GM12878 (cell line): Measurements from ENCODE around the gene RNLS. TPM values are rescaled to one million over a fixed set of nuclear protein-coding genes. Genes with fewer than 3 reads are reported as not detected.

ENCODE experiments used
- ATAC-seq: fragments of 200-7000 bp; cut with Tn5 transposase; 3 replicates; pipeline ENCODE4 v1.9.1; 2020; ENCODE audit warnings: mild to moderate bottlenecking, moderate library complexity
- BruUV-seq: library from RNA; stranded (reverse); fragments of 400-500 nt; replicated peaks from 2 replicates; lab custom pipeline; 2021; lab: Mats Ljungman, UMichigan
- CTCF ChIA-PET: fragments of 300-600 bp; sonication (Branson Sonifier 250); formaldehyde crosslinking; extraction: SDS; loops from one replicate; lab custom pipeline; 2021; ENCODE audit warnings: inconsistent platforms; lab: Yijun Ruan, JAX
- POLR2A ChIA-PET: fragments of 350-600 bp; formaldehyde crosslinking; extraction: SDS; loops from one replicate; lab custom pipeline; 2021; ENCODE audit warnings: inconsistent platforms; lab: Charles Lee
- RAD21 ChIA-PET: fragments of 300-600 bp; sonication (Branson Sonifier 250); formaldehyde crosslinking; loops from one replicate; lab custom pipeline; 2023; ENCODE audit warnings: antibody characterized with exemption; ENCODE audit not compliant: unreplicated experiment; lab: Charles Lee
- SMC1A ChIA-PET: fragments of 300-600 bp; sonication (Branson Sonifier 250); formaldehyde crosslinking; loops from one replicate; lab custom pipeline; 2023; ENCODE audit not compliant: unreplicated experiment, uncharacterized antibody; lab: Charles Lee
- DNase-seq: peaks from one replicate; pipeline ENCODE4 v3.0.0-alpha.2; 2011; ENCODE audit warnings: low read depth, low spot score
- FAIRE-seq: peaks from 3 replicates; lab custom pipeline; 2011; peaks lifted over from hg19 to GRCh38; lab: Jason Lieb, UNC
- H2AFZ ChIP-seq: 2 replicates; pipeline ENCODE4 v1.6.0; 2011; ENCODE audit warnings: low read depth, low read length, control low read depth; ENCODE audit not compliant: control insufficient read depth
- H3K27ac ChIP-seq: 2 replicates; pipeline ENCODE4 v1.5.1; 2011; ENCODE audit warnings: control low read depth; ENCODE audit not compliant: control insufficient read depth, insufficient read depth
- H3K27me3 ChIP-seq, 2 experiments: replicated peaks in 1 of 2; 2 replicates each; pipeline versions ENCODE4 v1.6.0 to v1.6.1; 2011; ENCODE audit warnings: low read length in 1 of 2; ENCODE audit not compliant: control insufficient read depth in 2 of 2, insufficient read depth in 2 of 2
- H3K36me3 ChIP-seq, 2 experiments: 2 replicates each; pipeline ENCODE4 v1.5.1; 2011; ENCODE audit warnings: low read length in 1 of 2; ENCODE audit not compliant: control insufficient read depth in 2 of 2, insufficient read depth in 2 of 2
- H3K4me1 ChIP-seq: 2 replicates; pipeline ENCODE4 v1.6.1; 2011; ENCODE audit warnings: mild to moderate bottlenecking, low read length, moderate library complexity, mixed read lengths; ENCODE audit not compliant: control insufficient read depth, insufficient read depth
- H3K4me2 ChIP-seq: 2 replicates; pipeline ENCODE4 v1.6.0; 2011; ENCODE audit warnings: control low read depth; ENCODE audit not compliant: control insufficient read depth, insufficient read depth
- H3K4me3 ChIP-seq: fragments of 200-600 bp; sonication (generic); 2 replicates; pipeline ENCODE4 v1.5.1; 2016
- H3K79me2 ChIP-seq: 2 replicates; pipeline ENCODE4 v1.6.0; 2011; ENCODE audit warnings: low read length; ENCODE audit not compliant: control insufficient read depth, insufficient read depth
- H3K9ac ChIP-seq: 2 replicates; pipeline ENCODE4 v1.8.0; 2011; ENCODE audit warnings: low read length, control low read depth, mixed read lengths; ENCODE audit not compliant: control insufficient read depth, insufficient read depth
- H3K9me3 ChIP-seq: replicated peaks from 3 replicates; pipeline ENCODE4 v1.5.1; 2011; ENCODE audit warnings: mild to moderate bottlenecking, low read length; ENCODE audit not compliant: control insufficient read depth, insufficient read depth
- H4K20me1 ChIP-seq: 2 replicates; pipeline ENCODE4 v1.6.0; 2011; ENCODE audit not compliant: control insufficient read depth, insufficient read depth
- CTCF ChIP-seq, 3 experiments: IDR thresholded peaks in 2 of 3; conservative IDR thresholded peaks in 1 of 3; 2 replicates each; pipeline ENCODE4 v1.5.1; 2011; ENCODE audit warnings: low read depth in 3 of 3, low read length in 3 of 3, mild to moderate bottlenecking in 3 of 3, control low read depth in 2 of 3, moderate library complexity in 2 of 3, inconsistent platforms in 1 of 3, mixed read lengths in 1 of 3; ENCODE audit not compliant: control insufficient read depth in 2 of 3, insufficient read depth in 1 of 3; ENCODE audit errors: extremely low read depth in 1 of 3
- ETV6 ChIP-seq, 2 experiments: fragments of 450-650 bp in 1 of 2; IDR thresholded peaks in 1 of 2; conservative IDR thresholded peaks in 1 of 2; 2 replicates each; pipeline ENCODE4 v1.6.1; 2014; ENCODE audit warnings: antibody characterized with exemption in 1 of 2, borderline replicate concordance in 1 of 2, low read depth in 1 of 2, mild to moderate bottlenecking in 1 of 2, moderate library complexity in 1 of 2
- GATAD2B ChIP-seq: fragments of 450-650 bp; conservative IDR thresholded peaks from 2 replicates; pipeline ENCODE4 v1.6.1; 2017; ENCODE audit warnings: low read depth, mild to moderate bottlenecking, moderate library complexity
- IKZF1 ChIP-seq: fragments of 450-650 bp; conservative IDR thresholded peaks from 2 replicates; pipeline ENCODE4 v1.6.1; 2017; ENCODE audit warnings: antibody characterized with exemption, mild to moderate bottlenecking
- KLF5 ChIP-seq: fragments of 450-650 bp; IDR thresholded peaks from 2 replicates; pipeline ENCODE4 v1.6.1; 2014; ENCODE audit warnings: mild to moderate bottlenecking; ENCODE audit not compliant: partially characterized antibody
- TCF3 ChIP-seq: IDR thresholded peaks from 2 replicates; pipeline ENCODE4 v1.6.1; 2012; ENCODE audit warnings: low read depth, mild to moderate bottlenecking, low read length, borderline replicate concordance; ENCODE audit not compliant: insufficient read depth
- ZBTB11 ChIP-seq: fragments of 450-650 bp; formaldehyde crosslinking; IDR thresholded peaks from 2 replicates; pipeline ENCODE4 v1.5.0; 2022; ENCODE audit warnings: mild to moderate bottlenecking, missing genetic modification characterization
- ZBTB33 ChIP-seq: fragments of 450-650 bp; IDR thresholded peaks from 2 replicates; pipeline ENCODE4 v1.6.1; 2017; ENCODE audit warnings: mild to moderate bottlenecking
- in situ Hi-C: fragments of 300-500 bp; cut with MboI; formaldehyde crosslinking; loops from 9 replicates; pipeline ENCODE4 v1.14.3; 2018; ENCODE audit warnings: mixed read lengths
- intact Hi-C: fragments of 100-400 bp; cut with micrococcal nuclease; formaldehyde crosslinking; loops from one replicate; pipeline ENCODE4 v1.14.2; 2022; ENCODE audit not compliant: unreplicated experiment
- polyA plus RNA-seq, 11 experiments: library from polyadenylated mRNA; depleted of rRNA in 4 of 11; unstranded in 6 of 11; stranded (reverse) in 5 of 11; fragments of >200 nt; fragmentation: Nextera tagmentation in 4 of 11; fragmentation: Illumina TruSeq in 1 of 11; extraction: Ambion mirVana in 4 of 11; extraction: Trizol in 1 of 11; gene quantifications; 1 replicate in 1 of 11; 2 replicates in 10 of 11; pipeline versions ENCODE4 v1.2.1 to v1.2.3, GENCODE V29; 2011 to 2016; ENCODE audit warnings: inconsistent platforms in 2 of 11, missing spikeins in 2 of 11, low read depth in 1 of 11
- total RNA-seq, 4 experiments: library from RNA; depleted of rRNA in 3 of 4; stranded (reverse); fragments of >200 nt in 3 of 4; fragmentation: Illumina TruSeq in 1 of 4; extraction: Trizol in 1 of 4; gene quantifications; 2 replicates each; pipeline versions ENCODE4 v1.2.1 to v1.2.3, GENCODE V29; 2013 to 2021

Gene RNLS
- total and polyA plus RNA-seq, 10 of the 15 experiments (the other 5 are each of a cell fraction or from before 2014, with no cell fraction given): 3.4 to 6.7 (median 4.6) TPM

- TF ChIP-seq CTCF (IDR thresholded peaks at IDR 0.05 in 2 of 3, conservative IDR thresholded peaks at IDR 0.05 in 1 of 3; ENCODE audit: control insufficient read depth in 2 of 3, extremely low read depth in 1 of 3, insufficient read depth in 1 of 3, low read depth in 3 of 3, low read length in 3 of 3) (no peak), ZBTB33 (no peak)
Measured at GRCh38 chr10:88466786-88467185, 116.3 kb downstream of the RNLS start (continued).

- intact Hi-C loops: no loop called here
- Histone ChIP-seq H3K79me2 (no peaks in the 10 kb centered on the region), H3K36me3 (no peaks in the 10 kb centered on the region), H3K27me3 (no peaks in the 10 kb centered on the region), H3K9me3 (no peaks in the 10 kb centered on the region), H3K4me2 (no peak overlapping the region), H4K20me1 (no peaks in the 10 kb centered on the region), H3K4me1 (no peaks in the 10 kb centered on the region), H3K9ac (no peak overlapping the region), H3K27ac (no peak overlapping the region), H2AFZ (no peak overlapping the region), H3K4me3 (no peak overlapping the region)
- ATAC-seq (no peak), FAIRE-seq (no peak), DNase-seq (no peak)
- TF ChIP-seq TCF3 (no peak), ZBTB11 (no peak), ETV6 (conservative IDR thresholded peaks at IDR 0.05 in 1 of 2, IDR thresholded peaks at IDR 0.05 in 1 of 2; ENCODE audit: borderline replicate concordance in 1 of 2, low read depth in 1 of 2) (no peak), KLF5 (no peak), IKZF1 (no peak), GATAD2B (no peak)
- in situ Hi-C loops: no loop called here
- ChIA-PET SMC1A (interaction anchor here (0.6 to 1.4 kb wide), 2 partner anchors 13 to 17 kb away, joined by 3 to 9 read pairs; no protein-coding TSS in a partner anchor), RAD21 (no interaction called here), POLR2A (no interaction called here), CTCF (no interaction called here)
- no TSS peak for BruUV-seq
Measured at GRCh38 chr10:88465765-88466164, 117.4 kb downstream of the RNLS start.
